ENCODE results near the gene MAS1. TPM values are rescaled to one million over a fixed set of nuclear protein-coding genes. Genes with fewer than 3 reads are reported as not detected.

Gene MAS1
- total RNA-seq, 4 donors from 2014 or later, result not detected

- H3K4me3 ChIP-seq, result no peak overlapping the region
- TF ChIP-seq POLR2A (IDR thresholded peaks at IDR 0.05), result no peak
- no peaks in the 10 kb centered on the region for H3K9me3 ChIP-seq
- peaks cover 34% of the 10 kb centered on the region for H3K27me3 ChIP-seq
- WGBS, result 45% methylated on average over 4 of the region's 4 CpGs
- H3K36me3 ChIP-seq, result no peaks in the 10 kb centered on the region
- no peaks in the 10 kb centered on the region for H3K4me1 ChIP-seq
- DNase-seq (ENCODE audit: low spot score in 2 of 2), result no peak
- H3K27ac ChIP-seq, result no peak overlapping the region
These were observed 18.2 kb downstream of the MAS1 start for GRCh38 chr6:159908979-159909378.

DNA sequence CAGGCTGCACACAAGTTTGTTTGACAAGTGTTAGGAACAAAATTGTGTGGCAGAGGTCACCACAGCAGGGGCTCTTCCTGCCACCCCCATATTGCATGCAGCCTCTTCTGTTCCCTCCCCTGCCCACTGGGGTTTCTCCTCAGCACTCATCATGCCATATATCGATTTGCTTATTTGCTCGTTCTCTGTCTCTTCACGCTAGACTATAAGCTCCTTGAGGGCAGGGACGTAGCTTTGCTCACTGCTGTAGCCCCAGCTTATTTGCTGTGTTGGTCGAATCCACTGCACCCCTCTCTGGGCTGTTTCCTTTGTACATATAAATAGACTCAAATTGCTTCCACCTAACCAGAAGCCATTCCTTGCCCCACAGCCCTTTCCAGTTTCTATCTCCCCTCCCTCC is 19.6 kb downstream of the MAS1 start:
- no peak overlapping the region for H3K4me3 ChIP-seq
- H3K36me3 ChIP-seq, result no peaks in the 10 kb centered on the region
- WGBS, result 92% methylated on average over 5 of the region's 5 CpGs
- no peaks in the 10 kb centered on the region for H3K4me1 ChIP-seq
- no peaks in the 10 kb centered on the region for H3K9me3 ChIP-seq
- H3K27me3 ChIP-seq, result peaks cover 33% of the 10 kb centered on the region
- DNase-seq (ENCODE audit: low spot score in 2 of 2), result no peak
- no peak overlapping the region for H3K27ac ChIP-seq
- TF ChIP-seq, protein P1, sequence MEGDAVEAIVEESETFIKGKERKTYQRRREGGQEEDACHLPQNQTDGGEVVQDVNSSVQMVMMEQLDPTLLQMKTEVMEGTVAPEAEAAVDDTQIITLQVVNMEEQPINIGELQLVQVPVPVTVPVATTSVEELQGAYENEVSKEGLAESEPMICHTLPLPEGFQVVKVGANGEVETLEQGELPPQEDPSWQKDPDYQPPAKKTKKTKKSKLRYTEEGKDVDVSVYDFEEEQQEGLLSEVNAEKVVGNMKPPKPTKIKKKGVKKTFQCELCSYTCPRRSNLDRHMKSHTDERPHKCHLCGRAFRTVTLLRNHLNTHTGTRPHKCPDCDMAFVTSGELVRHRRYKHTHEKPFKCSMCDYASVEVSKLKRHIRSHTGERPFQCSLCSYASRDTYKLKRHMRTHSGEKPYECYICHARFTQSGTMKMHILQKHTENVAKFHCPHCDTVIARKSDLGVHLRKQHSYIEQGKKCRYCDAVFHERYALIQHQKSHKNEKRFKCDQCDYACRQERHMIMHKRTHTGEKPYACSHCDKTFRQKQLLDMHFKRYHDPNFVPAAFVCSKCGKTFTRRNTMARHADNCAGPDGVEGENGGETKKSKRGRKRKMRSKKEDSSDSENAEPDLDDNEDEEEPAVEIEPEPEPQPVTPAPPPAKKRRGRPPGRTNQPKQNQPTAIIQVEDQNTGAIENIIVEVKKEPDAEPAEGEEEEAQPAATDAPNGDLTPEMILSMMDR (IDR thresholded peaks at IDR 0.05), result no peak
- no peak for TF ChIP-seq POLR2AphosphoS5 (IDR thresholded peaks at IDR 0.05)
- no peak for TF ChIP-seq POLR2A (IDR thresholded peaks at IDR 0.05)
- no peak for TF ChIP-seq EP300 (IDR thresholded peaks at IDR 0.05)

DNA sequence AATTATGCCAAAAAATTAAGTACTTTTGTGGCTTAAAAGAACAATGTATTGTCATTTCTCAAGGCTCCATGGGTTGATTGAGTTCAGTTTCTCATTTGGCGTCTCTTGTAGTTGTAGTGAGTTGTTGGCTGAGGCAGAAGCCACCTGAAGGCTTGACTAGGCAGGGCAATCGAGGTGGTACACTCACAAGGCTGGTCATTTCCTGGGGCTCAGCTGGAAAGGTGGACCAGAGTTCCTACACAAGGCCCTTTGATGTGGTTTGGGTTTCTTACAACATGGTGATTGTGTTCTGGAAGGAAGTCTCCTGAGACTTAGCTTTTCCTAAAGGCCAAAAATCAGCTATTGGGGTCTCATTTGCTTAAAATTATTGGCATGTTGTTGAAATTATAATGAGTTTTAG is 22.6 kb downstream of the MAS1 start:
- peaks cover 30% of the 10 kb centered on the region for H3K27me3 ChIP-seq
- TF ChIP-seq EP300 (IDR thresholded peaks at IDR 0.05) (no peak), POLR2A (IDR thresholded peaks at IDR 0.05) (no peak), POLR2AphosphoS5 (IDR thresholded peaks at IDR 0.05) (no peak)
- TF ChIP-seq, protein P1 (IDR thresholded peaks at IDR 0.05), result no peak
- no peak for DNase-seq (ENCODE audit: low spot score in 2 of 2)
- H3K36me3 ChIP-seq, result no peaks in the 10 kb centered on the region
- no peaks in the 10 kb centered on the region for H3K9me3 ChIP-seq
- no peak overlapping the region for H3K27ac ChIP-seq
- WGBS, result 85% methylated on average over 2 of the region's 2 CpGs
- H3K4me3 ChIP-seq, result no peak overlapping the region
- H3K4me1 ChIP-seq, result peaks cover 3% of the 10 kb centered on the region

DNA sequence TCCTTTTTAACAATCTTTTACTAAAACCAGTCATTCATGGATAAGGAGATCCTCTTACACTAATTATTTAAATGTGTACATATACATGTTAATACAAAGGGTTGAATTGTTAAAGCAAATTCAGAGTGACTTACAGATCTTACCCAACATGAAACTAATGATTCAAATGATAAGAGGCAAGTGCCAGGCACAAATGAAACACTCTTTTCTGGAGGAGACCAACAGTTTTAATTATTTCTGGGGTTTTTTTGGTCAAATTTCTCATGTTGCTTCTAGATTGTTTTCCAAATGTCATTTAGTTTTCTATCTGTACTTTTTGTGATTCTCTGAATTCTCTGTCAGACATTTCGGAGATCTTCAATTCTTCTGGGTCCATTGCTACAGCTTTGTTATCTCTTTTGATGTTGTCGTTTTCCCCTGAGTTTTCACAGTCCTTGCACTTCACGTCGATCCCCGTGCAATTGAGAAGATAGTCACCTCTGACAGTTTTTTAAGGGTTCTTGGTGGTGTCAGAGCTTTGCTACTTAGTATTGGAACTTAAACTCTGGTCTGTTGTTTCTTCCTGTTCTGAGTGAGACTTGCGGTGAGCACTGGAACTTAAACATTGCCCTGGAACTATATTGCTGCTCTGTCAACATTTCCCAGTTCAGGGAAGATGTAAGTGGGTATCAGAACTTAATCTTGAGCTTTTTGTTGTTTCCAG is 23.2 kb downstream of the MAS1 start:
- 87% methylated on average over 6 of the region's 6 CpGs for WGBS

GRCh38 chr6:159914565-159914923 is 23.8 kb downstream of the MAS1 start:
- DNase-seq (ENCODE audit: low spot score in 2 of 2), result no peak
- H3K27ac ChIP-seq, result no peak overlapping the region
- WGBS, result 100% methylated on average over 2 of the region's 3 CpGs
- H3K4me1 ChIP-seq, result peaks cover 3% of the 10 kb centered on the region
- H3K36me3 ChIP-seq, result no peaks in the 10 kb centered on the region
- TF ChIP-seq EP300 (IDR thresholded peaks at IDR 0.05) (no peak), POLR2AphosphoS5 (IDR thresholded peaks at IDR 0.05) (no peak), POLR2A (IDR thresholded peaks at IDR 0.05) (no peak)
- TF ChIP-seq, protein P1 (IDR thresholded peaks at IDR 0.05), result no peak
- no peak overlapping the region for H3K4me3 ChIP-seq
- no peaks in the 10 kb centered on the region for H3K9me3 ChIP-seq
- H3K27me3 ChIP-seq, result peaks cover 23% of the 10 kb centered on the region

More for the DNA sequence above, 23.2 kb downstream of the MAS1 start:
- Histone ChIP-seq H3K9me3 (no peaks in the 10 kb centered on the region), H3K27ac (no peak overlapping the region), H3K4me1 (peaks cover 3% of the 10 kb centered on the region), H3K27me3 (peaks cover 29% of the 10 kb centered on the region), H3K36me3 (no peaks in the 10 kb centered on the region), H3K4me3 (no peak overlapping the region)
- TF ChIP-seq EP300 (IDR thresholded peaks at IDR 0.05) (no peak), POLR2AphosphoS5 (IDR thresholded peaks at IDR 0.05) (no peak), POLR2A (IDR thresholded peaks at IDR 0.05) (no peak)
- TF ChIP-seq, protein P1 (IDR thresholded peaks at IDR 0.05), result no peak
- no peak for DNase-seq (ENCODE audit: low spot score in 2 of 2)

- no peak for DNase-seq (ENCODE audit: low spot score in 2 of 2)
These were observed 24.6 kb downstream of the MAS1 start for GRCh38 chr6:159915397-159915796.

More at GRCh38 chr6:159915397-159915796, 24.6 kb downstream of the MAS1 start:
- no peak overlapping the region for H3K4me3 ChIP-seq
- no peaks in the 10 kb centered on the region for H3K36me3 ChIP-seq
- H3K4me1 ChIP-seq, result peaks cover 3% of the 10 kb centered on the region
- peaks cover 16% of the 10 kb centered on the region for H3K27me3 ChIP-seq
- H3K27ac ChIP-seq, result no peak overlapping the region
- WGBS, result 60% methylated on average over 2 of the region's 2 CpGs
- no peaks in the 10 kb centered on the region for H3K9me3 ChIP-seq
- TF ChIP-seq POLR2A (IDR thresholded peaks at IDR 0.05) (no peak), POLR2AphosphoS5 (IDR thresholded peaks at IDR 0.05) (no peak), EP300 (IDR thresholded peaks at IDR 0.05) (no peak)
- TF ChIP-seq, protein P1 (IDR thresholded peaks at IDR 0.05), result no peak
